NCI-H128 (cell line): ENCODE measurements around the gene IGLL5.

Experiments
- DNase-seq: peaks from one replicate; lab custom pipeline; 2025; ENCODE audit not compliant: unreplicated experiment; lab: John Stamatoyannopoulos, UW

The IGLL5 gene

DNA sequence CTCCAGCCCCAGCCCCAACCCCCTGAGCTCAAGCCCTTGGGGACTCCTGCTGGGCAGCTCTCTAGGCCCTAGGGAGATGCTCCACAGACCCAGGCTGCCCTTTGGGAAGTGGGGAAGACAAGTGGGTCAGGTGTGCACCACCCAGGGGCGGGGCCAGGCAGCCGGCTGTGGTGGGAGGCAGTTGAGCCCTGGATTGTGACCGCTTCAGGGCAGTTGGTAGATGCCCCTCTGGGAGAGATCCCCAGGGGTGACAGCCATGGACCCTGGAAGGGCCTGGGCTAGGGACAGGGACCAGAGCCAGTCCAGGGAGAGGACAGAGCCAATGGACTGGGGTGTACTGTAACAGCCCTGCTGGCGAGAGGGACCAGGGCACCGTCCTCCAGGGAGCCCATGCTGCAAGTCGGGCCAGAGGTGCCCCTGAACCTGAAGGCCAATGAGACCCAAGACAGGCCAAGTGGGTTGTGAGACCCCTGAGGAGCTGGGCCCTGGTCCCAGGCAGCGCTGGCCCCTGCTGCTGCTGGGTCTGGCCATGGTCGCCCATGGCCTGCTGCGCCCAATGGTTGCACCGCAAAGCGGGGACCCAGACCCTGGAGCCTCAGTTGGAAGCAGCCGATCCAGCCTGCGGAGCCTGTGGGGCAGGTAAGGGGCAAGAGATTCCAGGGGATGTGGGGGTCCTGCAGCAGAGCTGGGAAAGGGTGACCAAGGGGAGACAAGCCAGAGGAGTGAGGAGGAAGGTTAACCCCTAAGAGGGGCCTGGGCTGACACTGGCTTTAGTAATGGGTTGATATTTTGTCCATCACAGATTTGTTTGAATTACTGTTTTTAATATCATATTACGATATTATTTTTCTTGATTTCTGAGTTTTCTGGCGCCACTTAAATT is at the start of gene IGLL5:
TSS of gene IGLL5 (plus strand) at position 196 of the 883 bp plus-strand sequence. CDS start at position 434, 238 bp downstream.
- no peak for DNase-seq

DNA sequence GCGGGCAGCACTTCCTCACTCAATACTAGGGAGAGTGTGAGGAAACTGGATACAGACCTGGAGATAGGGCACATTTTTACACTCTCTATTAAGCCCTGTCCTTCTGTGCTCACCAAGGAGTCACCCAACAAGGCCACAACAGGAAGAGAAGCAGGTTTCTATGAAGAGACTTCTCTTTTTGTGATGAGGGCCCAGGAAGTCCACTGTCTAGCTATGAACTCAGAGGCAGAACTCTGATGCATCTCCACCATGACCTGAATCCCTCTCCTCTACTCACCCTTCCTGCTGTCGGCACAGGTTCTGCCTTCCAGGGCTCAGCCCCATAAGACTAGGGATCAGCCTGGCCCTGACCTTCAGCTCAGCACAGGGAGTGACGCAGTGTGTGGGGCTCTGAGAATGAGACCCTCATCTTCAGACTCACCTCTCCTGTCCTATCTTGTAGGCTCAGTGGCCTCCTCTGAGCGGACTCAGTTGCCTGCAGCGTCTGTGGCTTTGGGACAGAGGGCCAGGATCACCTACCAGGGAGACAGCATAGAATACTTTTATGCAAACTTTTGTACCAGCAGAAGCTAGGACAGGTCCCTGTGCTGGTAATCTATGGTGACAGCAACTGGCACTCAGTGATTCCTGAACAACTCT is 49.3 kb upstream of the IGLL5 start:
- DNase-seq, result no peak

DNA sequence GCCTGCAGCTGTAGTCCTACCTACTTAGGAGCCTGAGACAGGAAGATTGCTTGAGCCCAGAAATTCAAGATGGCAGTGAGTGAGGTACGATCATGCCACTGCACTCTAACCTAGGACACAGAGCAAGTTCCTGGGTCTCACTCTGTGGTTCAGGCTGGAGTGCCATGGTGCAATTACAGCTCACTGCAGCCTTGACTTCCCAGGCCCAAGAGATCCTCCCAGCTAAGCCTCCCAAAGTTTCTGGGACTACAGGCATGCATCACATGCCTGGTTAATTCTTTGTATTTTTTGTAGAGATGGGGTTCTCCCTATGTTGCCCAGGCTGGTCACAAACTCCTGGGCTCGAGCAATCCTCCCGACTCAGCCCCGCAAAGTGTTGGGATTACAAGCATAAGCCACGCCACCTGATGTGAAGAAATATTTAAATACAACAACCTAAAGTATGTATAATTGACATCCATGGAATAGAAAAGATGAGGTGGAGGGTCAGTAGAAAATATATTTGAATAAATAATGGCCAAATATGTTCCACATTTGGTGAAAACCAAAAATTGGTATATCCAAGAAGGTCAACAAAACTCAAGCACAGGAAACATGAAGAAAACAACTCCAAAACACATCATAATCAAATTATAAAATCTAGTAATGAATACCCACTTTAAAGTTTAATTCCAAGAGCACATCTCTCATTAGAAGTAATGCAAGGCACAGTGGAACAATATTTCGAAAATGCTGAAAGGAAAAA is 47.9 kb upstream of the IGLL5 start:
- no peak for DNase-seq

DNA sequence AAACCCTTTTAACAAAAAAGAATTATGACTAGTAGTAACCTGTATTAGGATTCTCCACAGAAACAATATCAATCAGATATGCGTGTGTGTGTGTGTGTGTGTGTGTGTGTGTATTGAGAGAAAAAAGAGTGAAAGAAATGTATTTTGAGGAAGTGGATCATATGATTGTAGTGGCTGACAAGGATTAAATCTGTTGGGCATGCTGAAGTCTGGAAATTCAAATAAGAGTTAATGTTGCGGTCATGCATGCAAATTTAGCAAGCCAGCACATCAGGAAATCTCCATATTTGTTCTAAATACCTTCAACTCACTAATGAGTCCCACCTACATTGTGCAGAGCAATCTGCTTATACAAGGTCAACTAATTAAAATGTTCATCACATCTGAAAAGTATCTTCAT is 46.8 kb upstream of the IGLL5 start:
- DNase-seq, result no peak

DNA sequence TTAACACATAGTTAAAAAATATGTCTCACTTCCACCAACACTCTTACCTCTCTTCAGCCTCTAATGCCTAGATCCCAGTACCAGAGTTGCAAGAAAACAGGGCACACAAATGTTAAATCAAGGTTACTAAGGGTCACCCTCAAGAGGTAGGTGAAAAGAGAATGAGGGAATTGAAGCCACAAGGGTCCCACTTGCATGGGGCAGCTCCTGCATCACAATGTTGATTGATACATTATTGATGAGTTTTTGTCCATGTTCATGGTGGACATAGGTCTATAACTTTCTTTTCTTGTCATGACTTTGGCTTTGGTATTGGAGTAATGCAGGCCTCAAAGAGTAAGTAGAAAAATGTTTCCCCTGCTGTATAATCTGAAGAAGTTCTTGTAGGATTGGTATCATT is 46.0 kb upstream of the IGLL5 start:
- no peak for DNase-seq

DNA sequence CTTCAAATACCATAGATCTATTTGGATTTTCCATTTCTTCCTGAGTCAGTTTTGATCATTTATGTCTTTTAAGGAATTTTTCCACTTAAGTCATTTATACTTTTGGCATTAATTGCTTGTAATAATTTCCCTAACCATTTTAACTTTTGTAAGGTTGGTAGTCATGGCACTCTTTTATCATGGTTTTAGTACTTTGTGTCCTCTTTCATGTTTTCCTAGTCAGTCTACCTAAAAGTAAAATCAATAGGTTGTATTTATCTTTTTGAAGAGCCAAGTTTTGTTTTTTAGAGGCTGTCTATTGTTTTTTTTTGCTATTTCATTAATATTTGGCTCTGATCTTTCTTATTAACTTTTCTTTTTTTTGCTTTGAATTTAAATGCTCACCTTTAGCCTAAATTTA is 45.5 kb upstream of the IGLL5 start:
- DNase-seq, result no peak

DNA sequence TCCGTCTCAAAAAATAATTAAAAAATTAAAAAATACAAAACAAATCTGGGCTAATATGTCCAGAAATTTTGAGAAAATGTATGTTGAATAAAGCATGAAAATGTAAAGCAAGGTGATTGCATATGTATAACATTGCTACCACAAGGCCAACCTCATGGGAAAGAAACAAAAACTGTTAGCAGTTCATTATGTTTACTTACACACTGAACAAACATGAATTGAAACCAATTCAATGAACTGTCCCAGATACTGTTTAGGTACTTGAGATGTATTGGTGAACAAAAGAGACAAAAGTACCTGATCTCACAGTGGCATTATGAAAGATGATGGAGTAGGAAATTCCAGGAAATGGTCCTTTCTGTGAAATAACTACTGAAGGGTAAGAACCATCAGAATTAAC is 43.8 kb upstream of the IGLL5 start:
- no peak for DNase-seq

DNA sequence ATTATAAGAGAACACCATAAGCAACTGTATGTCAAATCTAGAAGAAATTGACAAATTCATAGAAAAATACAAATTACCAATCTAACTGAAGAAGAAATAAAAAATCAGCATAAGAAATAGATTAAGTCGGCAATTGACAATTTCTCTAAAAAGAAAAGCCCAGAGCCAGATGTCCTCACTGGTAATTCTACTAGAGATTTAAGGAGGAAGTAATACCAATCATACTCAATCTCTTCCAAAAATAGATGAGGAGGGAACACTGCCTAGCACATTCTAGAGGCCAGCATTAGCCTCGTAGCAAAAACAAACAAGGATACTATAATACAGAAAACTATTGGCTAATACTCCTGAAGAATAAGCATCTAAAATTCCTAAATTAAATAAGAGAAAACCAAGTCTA is 40.4 kb upstream of the IGLL5 start:
- DNase-seq, result no peak

DNA sequence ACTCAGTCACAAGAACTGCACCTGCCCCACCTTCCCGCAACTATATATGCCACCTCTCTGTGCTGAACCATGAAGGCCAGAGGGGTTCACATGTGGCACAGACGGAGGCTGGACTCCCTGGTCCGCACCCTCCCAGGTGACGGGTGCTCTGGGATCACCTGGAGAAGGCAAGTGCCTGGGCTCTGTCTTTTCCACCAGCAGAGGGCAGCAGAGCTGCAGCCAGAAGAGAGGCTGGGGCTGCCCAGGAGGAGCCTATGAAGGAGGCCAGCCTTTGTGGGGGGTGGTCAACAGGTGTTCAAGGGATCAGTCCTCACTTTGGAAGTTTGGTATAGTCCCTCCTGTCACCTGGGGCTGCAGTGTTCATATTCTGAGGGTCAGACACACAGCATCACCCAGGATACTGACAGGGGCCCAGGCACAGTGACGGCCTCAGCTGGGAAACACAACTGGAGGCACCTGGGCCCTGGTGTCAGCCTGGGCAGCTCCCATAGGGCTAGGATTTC is 39.2 kb upstream of the IGLL5 start:
- DNase-seq, result no peak

DNA sequence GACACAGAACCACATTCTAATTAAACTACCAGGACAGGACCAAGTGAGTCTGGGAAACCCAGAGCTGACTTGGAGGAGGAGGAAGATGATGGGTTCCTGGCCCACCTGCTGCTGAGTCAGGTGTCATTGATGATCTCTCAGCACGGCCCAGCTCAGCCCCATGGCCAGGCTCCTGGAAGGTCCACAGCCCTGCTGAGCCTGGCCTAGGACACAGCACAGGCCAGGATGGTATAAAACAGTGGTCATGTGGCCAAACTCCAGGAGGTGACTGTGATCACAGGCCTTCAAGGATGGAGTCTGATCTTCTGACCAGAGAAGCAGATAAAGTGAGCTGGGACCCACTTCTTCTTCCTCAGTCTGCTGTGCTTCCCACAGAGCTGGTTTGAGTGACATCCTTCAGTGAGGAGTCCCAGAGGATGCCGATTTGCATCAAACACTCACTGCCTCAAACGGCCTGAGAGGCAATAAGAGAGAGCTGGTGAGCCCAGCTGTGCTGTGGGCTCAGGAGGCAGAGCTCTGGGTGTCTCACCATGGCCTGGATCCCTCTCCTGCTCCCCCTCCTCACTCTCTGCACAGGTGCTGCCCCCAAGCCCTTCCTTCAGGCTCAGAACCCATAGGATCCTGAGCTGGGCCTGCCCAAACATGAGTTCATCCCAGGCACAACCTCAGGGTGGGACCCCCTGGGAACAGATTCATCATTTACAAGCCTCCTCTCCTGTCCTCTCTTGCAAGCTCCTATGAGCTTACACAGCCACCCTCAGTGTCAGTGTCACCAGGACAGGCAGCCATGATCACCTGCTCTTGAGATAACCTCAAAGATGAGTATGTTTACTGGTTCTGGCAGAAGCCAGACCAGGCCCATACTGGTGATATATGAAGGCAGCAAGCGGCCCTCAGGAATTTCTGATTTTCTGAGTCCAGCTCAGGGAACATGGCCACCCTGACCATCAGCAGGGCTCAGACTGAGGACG is 37.7 kb upstream of the IGLL5 start:
- no peak for DNase-seq

DNA sequence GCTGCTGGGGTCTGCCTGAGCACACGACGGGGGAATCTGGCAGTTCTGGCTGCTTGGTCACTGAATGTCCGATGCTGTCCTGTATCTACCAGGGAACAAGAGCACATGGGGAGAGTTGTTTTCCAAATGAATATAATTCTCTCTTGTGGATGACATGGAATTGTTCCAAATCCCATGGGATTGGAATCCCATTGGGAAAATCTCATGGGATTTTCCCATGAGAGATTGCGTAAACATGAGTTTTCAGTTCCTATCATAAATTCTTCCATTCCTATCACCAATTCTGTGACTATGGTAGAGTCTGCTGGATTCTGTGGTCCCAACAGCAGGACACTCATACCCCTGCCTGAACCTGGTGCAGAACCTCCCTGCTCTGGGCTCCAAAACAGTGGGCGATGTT is 35.6 kb upstream of the IGLL5 start:
- DNase-seq, result no peak

DNA sequence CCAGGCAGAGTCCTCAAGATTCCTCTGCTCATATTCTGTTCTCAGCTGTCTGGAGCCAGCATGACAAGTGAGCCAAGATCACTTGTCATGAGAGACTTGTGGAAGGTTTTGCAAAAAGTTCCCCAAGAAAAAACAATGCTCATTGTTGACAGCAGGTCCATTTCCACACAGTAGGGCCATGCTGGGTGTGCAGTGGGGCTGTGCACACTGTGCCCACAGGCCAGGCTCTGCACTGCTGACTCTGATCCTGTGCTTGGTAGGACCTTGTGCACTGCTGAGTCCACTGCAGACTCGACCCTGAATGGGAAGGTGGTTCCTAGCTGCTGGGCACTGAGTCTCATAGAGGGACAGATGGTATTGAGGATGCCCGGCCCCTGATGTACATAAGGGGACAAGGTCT is 33.9 kb upstream of the IGLL5 start:
- DNase-seq, result no peak

DNA sequence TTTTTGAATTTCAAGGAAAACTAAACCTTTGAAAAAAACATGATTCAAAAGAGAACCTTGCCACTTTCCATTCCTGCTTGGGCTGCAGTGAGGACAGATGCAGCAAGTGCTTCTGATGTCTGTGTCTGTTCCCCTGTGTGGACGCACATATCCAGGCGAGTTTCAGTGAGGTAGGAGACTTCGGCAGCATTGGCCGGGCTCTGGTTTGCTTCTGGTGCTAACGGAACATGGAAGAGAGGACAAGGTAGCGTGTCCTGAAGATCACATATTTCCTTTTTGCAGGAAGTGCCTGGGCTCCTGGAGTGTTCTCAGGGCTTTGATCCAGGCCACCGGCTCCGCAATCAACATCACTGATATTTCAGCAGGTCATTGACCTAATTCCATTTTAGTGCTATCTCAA is 33.1 kb upstream of the IGLL5 start:
- DNase-seq, result no peak

DNA sequence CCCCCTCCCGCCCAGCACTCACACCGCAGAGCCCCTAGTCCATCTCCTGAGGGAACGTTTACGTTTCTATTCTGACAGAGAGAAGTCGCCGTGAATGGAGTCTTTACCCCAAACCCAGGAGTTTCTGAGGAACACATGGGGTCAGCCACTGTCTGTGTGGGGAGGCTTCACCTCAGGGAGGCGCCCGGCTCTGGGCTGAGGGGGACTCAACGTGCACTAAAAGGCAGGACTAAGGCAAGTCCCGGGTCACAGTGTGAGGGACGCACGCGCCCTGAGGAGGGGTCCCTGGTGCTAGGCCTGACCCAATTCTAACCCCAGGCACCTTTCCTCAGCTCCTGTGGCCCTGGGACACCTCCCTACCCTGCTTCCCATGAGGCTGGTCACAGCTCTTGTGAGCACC is 32.5 kb upstream of the IGLL5 start:
- no peak for DNase-seq

DNA sequence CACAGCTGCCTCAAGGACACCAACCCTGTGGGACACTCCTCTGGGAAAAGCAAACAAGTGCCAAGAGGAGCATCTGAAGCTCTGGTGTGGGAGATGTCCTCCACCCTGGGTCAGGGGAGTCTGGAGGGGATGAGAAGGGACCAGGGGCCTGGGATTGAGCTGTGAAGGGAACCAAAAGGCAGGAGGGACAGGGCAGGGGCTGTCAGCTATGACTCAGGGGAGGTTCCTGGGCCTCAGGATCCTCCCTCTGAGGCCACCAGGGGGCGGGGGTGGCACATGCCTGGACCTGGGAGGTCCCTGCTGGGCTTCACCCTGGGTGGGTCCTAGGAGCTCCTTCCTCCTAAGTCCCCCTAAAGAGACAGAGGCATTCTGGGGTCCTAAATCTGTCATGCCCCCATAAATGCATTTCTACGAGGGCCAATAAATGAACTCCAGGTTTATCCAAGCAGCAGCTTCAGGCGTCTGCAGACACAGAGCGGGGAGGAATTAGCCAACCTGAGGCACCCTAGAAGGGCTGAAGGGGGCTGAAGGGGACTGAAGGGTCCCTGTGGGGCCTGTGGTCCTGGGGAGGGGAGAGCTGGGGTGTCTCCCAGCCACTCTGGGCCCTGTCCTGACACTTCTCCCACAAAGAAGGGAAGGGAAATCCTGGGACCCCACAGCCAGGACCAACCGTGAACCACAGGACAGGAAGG is 31.9 kb upstream of the IGLL5 start:
- DNase-seq, result no peak

DNA sequence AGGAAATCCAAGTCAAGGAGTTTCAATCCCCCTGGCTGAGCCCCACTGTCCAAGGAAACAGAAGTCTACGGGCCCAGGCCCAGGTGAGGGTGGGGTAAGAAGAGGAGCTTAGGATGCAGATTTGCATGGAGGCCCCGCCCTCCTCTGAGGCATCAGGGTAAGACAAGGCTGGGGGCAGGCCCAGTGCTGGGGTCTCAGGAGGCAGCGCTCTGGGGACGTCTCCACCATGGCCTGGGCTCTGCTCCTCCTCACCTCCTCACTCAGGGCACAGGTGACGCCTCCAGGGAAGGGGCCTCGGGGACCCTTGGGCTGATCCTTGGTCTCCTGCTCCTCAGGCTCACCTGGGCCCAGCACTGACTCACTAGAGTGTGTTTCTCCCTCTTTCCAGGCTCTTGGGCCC is 31.3 kb upstream of the IGLL5 start:
- DNase-seq, result no peak

DNA sequence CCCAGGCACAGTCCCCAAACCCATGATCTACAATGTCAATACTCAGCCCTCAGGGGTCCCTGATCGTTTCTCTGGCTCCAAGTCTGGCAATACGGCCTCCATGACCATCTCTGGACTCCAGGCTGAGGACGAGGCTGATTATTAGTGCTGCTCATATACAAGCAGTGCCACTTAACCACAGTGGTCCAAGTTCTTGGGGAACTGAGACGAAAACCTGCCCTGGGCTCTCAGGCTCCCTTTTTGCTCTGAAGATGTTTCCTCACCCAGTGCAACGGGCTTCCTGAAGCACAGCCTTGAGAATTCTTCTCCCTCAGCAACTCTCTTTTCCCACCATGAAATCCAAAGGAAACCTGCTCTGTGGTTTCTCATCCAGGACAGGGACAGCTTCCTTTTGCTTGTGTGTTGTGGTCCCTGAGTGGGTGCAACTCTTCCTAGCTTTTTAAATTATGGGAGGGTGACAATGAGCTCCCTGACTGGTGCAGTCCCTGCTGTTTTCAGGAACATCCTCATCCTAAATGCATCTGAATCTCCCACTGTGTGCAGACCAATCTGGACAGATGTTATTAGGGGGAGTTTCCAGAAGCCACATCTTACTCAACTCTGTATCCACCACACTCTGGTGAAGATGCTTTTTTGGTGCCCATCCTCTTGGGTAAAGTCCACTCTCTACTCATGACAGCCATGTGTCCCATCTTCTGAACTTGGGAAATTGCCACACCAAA is 30.6 kb upstream of the IGLL5 start:
- no peak for DNase-seq

DNA sequence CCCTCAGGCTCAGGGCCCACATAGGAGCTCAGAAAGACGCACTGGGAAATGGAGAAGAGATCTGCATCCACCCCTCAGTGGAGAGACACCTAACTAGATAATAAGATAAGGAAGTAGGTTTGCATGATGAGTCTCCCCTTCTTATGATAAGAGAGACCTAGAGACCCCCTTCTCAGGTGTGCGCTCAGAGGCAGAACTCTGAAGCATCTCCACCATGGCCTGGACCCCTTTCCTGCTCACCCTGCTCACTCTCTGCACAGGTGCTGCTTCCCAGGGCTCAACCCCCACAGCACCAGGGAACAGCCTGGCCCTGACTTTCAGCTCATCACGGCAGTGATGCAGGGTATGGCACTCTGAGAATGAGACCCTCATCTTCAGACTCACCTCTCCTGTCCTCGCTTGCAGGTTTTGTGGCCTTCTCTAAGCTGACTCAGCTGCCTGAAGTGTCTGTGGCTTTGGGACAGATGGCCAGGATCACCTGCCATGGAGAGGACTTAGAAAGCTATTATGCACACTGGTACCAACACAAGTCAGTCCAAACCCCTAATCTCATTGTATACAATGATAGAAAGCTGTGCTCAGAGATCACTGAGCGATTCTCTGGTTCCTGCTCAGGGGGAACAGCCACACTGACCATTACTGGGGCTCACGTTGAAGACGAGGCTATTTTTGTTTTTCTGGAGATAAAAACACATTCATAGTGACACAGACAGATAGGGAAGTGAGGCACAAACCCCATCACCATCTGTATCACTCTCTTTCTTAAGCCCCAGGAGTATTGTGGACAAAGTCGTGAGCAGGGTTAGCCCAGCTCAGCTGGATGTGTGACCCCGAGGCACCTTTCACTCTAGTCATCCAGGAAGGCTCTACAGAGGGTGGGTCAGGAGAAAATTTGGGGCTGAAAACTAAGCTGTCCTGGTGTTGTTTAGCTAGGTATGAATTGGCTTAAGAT is 29.7 kb upstream of the IGLL5 start:
- DNase-seq, result no peak
